CD14-positive monocyte (primary cell): Measurements from ENCODE around the gene OXLD1. TPM values are rescaled to one million over a fixed set of nuclear protein-coding genes. Genes with fewer than 3 reads are reported as not detected.

Experiments
- DNase-seq, 3 donors: peaks; one replicate each; pipeline ENCODE4 v3.0.0-alpha.2; 2011 to 2022
- H2AFZ ChIP-seq: 2 replicates; pipeline ENCODE4 v1.6.0; 2012; ENCODE audit warnings: mild to moderate bottlenecking, low read depth, low read length, inconsistent platforms; ENCODE audit not compliant: insufficient read depth, poor library complexity, severe bottlenecking
- H3K27ac ChIP-seq, 2 donors: 1 replicate in 1 of 2; 2 replicates in 1 of 2; pipeline ENCODE4 v1.5.1; 2012 to 2013; ENCODE audit warnings: low read length in 2 of 2, control low read depth in 1 of 2, inconsistent platforms in 1 of 2, low read depth in 1 of 2, mild to moderate bottlenecking in 1 of 2
- H3K27me3 ChIP-seq, 2 donors: one replicate each; pipeline versions ENCODE4 v1.6.0 to v1.6.1; 2011 to 2013; ENCODE audit warnings: low read length in 2 of 2; ENCODE audit not compliant: control insufficient read depth in 2 of 2, insufficient read depth in 2 of 2
- H3K36me3 ChIP-seq, 2 donors: replicated peaks in 1 of 2; 1 replicate in 1 of 2; 2 replicates in 1 of 2; pipeline versions ENCODE4 v1.5.1 to v1.6.1; 2012 to 2013; ENCODE audit warnings: low read length in 2 of 2, control low read depth in 1 of 2, inconsistent platforms in 1 of 2, mild to moderate bottlenecking in 1 of 2; ENCODE audit not compliant: insufficient read depth in 2 of 2, control insufficient read depth in 1 of 2
- H3K4me1 ChIP-seq, 2 donors: 1 replicate in 1 of 2; 2 replicates in 1 of 2; pipeline versions ENCODE4 v1.5.1 to v1.6.1; 2012 to 2013; ENCODE audit warnings: low read length in 2 of 2, control low read depth in 1 of 2, inconsistent platforms in 1 of 2, mild to moderate bottlenecking in 1 of 2, moderate library complexity in 1 of 2; ENCODE audit not compliant: insufficient read depth in 2 of 2, control insufficient read depth in 1 of 2
- H3K4me2 ChIP-seq: replicated peaks from 2 replicates; pipeline ENCODE3; 2012; ENCODE audit warnings: low read length, moderate library complexity, mild to moderate bottlenecking; ENCODE audit not compliant: poor library complexity, severe bottlenecking; ENCODE audit errors: extremely low read depth
- H3K4me3 ChIP-seq, 3 experiments: fragments of 200-600 bp in 1 of 3; sonication (generic) in 1 of 3; replicated peaks in 1 of 3; 1 replicate in 2 of 3; 2 replicates in 1 of 3; pipeline ENCODE4 v1.5.1; 2011 to 2013; ENCODE audit warnings: low read length in 3 of 3, mild to moderate bottlenecking in 3 of 3, control low read depth in 2 of 3, low read depth in 2 of 3, inconsistent platforms in 1 of 3, moderate library complexity in 1 of 3
- H3K79me2 ChIP-seq: 2 replicates; pipeline ENCODE4 v1.6.0; 2012; ENCODE audit warnings: mild to moderate bottlenecking, control low read depth, inconsistent platforms, low read length, moderate library complexity; ENCODE audit not compliant: insufficient read depth
- H3K9ac ChIP-seq: 2 replicates; pipeline ENCODE4 v1.6.0; 2017; ENCODE audit warnings: low read length, mild to moderate bottlenecking; ENCODE audit not compliant: insufficient read depth, poor library complexity, severe bottlenecking
- H3K9me3 ChIP-seq, 2 donors: replicated peaks in 1 of 2; 1 replicate in 1 of 2; 2 replicates in 1 of 2; pipeline versions ENCODE4 v1.5.1 to v1.6.1; 2012 to 2013; ENCODE audit warnings: low read length in 2 of 2, control low read depth in 1 of 2; ENCODE audit not compliant: control insufficient read depth in 1 of 2, insufficient read depth in 1 of 2
- H4K20me1 ChIP-seq: 2 replicates; pipeline ENCODE4 v1.6.0; 2012; ENCODE audit warnings: mild to moderate bottlenecking, low read length, control low read depth, moderate library complexity; ENCODE audit not compliant: insufficient read depth
- H3K27ac Mint-ChIP-seq, 7 donors: one replicate each; pipeline ENCODE4 v1.8.0; 2020; ENCODE audit warnings: mild to moderate bottlenecking in 7 of 7, mixed read lengths in 7 of 7, moderate library complexity in 6 of 7, inconsistent platforms in 2 of 7
- H3K27me3 Mint-ChIP-seq, 3 donors: one replicate each; pipeline ENCODE4 v1.8.0; 2021 to 2022; ENCODE audit warnings: low read depth in 3 of 3, mild to moderate bottlenecking in 3 of 3, mixed read lengths in 3 of 3, moderate library complexity in 3 of 3, inconsistent platforms in 1 of 3
- H3K36me3 Mint-ChIP-seq, 2 donors: one replicate each; pipeline ENCODE4 v1.8.0; 2020; ENCODE audit warnings: mixed read lengths in 2 of 2, inconsistent platforms in 1 of 2, mild to moderate bottlenecking in 1 of 2
- H3K4me1 Mint-ChIP-seq: one replicate; pipeline ENCODE4 v1.8.0; 2020; ENCODE audit warnings: mild to moderate bottlenecking, mixed read lengths
- H3K4me3 Mint-ChIP-seq, 2 donors: one replicate each; pipeline ENCODE4 v1.8.0; 2020; ENCODE audit warnings: mild to moderate bottlenecking in 2 of 2, mixed read lengths in 2 of 2, moderate library complexity in 1 of 2
- H3K9me3 Mint-ChIP-seq, 7 donors: one replicate each; pipeline ENCODE4 v1.8.0; 2020 to 2022; ENCODE audit warnings: mixed read lengths in 7 of 7, mild to moderate bottlenecking in 6 of 7, moderate library complexity in 6 of 7, inconsistent platforms in 2 of 7
- CTCF ChIP-seq: fragments of 200-600 bp; IDR thresholded peaks from one replicate; pipeline ENCODE4 v1.8.0; 2022; ENCODE audit warnings: antibody characterized with exemption, mild to moderate bottlenecking
- WGBS: methylation state at CpG from one replicate; pipeline ENCODE4 v1.1.5; 2013; ENCODE audit warnings: missing lambda C conversion rate; ENCODE audit not compliant: insufficient coverage; 5-methylcytosine and 5-hydroxymethylcytosine counted together
- intact Hi-C, 2 donors: fragments of 100-400 bp; cut with micrococcal nuclease; formaldehyde crosslinking; loops; one replicate each; pipeline versions ENCODE4 v1.15.0 to v1.15.1; 2023
- polyA plus RNA-seq, 3 donors: library from polyadenylated mRNA; depleted of rRNA in 1 of 3; unstranded in 2 of 3; stranded (reverse) in 1 of 3; fragments of 300-500 nt in 2 of 3; fragments of >200 nt in 1 of 3; fragmentation: Illumina TruSeq in 2 of 3; gene quantifications; 1 replicate in 2 of 3; 2 replicates in 1 of 3; pipeline ENCODE4 v1.2.3, GENCODE V29; 2012 to 2021

OXLD1 gene
- polyA plus RNA-seq, 3 donors = 46.0 to 61.1 (median 51.8) TPM

- no peaks in the 10 kb centered on the region for H3K9me3 ChIP-seq
- 94% methylated on average over 18 of the region's 30 CpGs for WGBS
- Mint-ChIP-seq H3K9me3 (no peaks in the 10 kb centered on the region), H3K27me3 (peaks cover 0 to 12% (median 4%) of the 10 kb centered on the region in 3 donors), H3K4me1 (peaks cover 39% of the 10 kb centered on the region), H3K27ac (peak overlapping the region in 1 of 7 donors; percentile 72), H3K36me3 (peaks cover 30 to 49% of the 10 kb centered on the region in 2 donors), H3K4me3 (no peak overlapping the region)
- H3K27me3 ChIP-seq = peaks cover 0 to 2% of the 10 kb centered on the region in 2 donors
- H2AFZ ChIP-seq = no peak overlapping the region
- no peak overlapping the region for H3K9ac ChIP-seq
- H3K79me2 ChIP-seq = peaks cover 43% of the 10 kb centered on the region
- intact Hi-C loops = no loop called here
- TF ChIP-seq CTCF = no peak
- no peak for DNase-seq
- H3K36me3 ChIP-seq = peaks cover 25 to 39% of the 10 kb centered on the region in 2 donors
- no peak overlapping the region for H3K4me2 ChIP-seq
- H4K20me1 ChIP-seq = peaks cover 20% of the 10 kb centered on the region
- H3K4me3 ChIP-seq = no peak overlapping the region
- H3K27ac ChIP-seq = no peak overlapping the region
- H3K4me1 ChIP-seq = peaks cover 32 to 43% of the 10 kb centered on the region in 2 donors
Measured at GRCh38 chr17:81705518-81706231, 39.3 kb upstream of the OXLD1 start.

GRCh38 chr17:81703747-81704654, 37.6 kb upstream of the OXLD1 start:
- H2AFZ ChIP-seq = peak overlapping the region; percentile 96
- DNase-seq = no peak
- H3K9me3 Mint-ChIP-seq = peaks cover 0 to 2% (median 0%) of the 10 kb centered on the region in 7 donors

More at GRCh38 chr17:81703747-81704654, 37.6 kb upstream of the OXLD1 start:
- Histone ChIP-seq H3K9me3 (no peaks in the 10 kb centered on the region), H3K36me3 (peaks cover 34 to 53% of the 10 kb centered on the region in 2 donors), H3K4me1 (peaks cover 22 to 32% of the 10 kb centered on the region in 2 donors), H3K27me3 (no peaks in the 10 kb centered on the region), H4K20me1 (peaks cover 31% of the 10 kb centered on the region), H3K4me2 (peak overlapping the region; percentile 86), H3K79me2 (peaks cover 55% of the 10 kb centered on the region), H3K9ac (peak overlapping the region; percentile 97), H3K4me3 (peak overlapping the region; percentile 67 to 89 (median 84)), H3K27ac (peak overlapping the region in 1 of 2 donors; percentile 97)
- WGBS = 23% methylated on average over 21 of the region's 27 CpGs
- TF ChIP-seq CTCF = no peak
- H3K27ac Mint-ChIP-seq = peak overlapping the region in 6 of 7 donors; percentile 42 to 93 (median 74)
- H3K4me3 Mint-ChIP-seq = peak overlapping the region; percentile 70 to 78
- intact Hi-C loops = loop anchor here (1.0 to 5.0 kb wide), 3 partner anchors 20 to 37 kb away; partner anchors contain the start of genes ARL16 (in 1 of the 2), CCDC137 (in 1 of the 2), HGS (in 1 of the 2) and OXLD1 (in 1 of the 2)
- peaks cover 35 to 66% of the 10 kb centered on the region in 2 donors for H3K36me3 Mint-ChIP-seq
- peaks cover 0 to 5% (median 0%) of the 10 kb centered on the region in 3 donors for H3K27me3 Mint-ChIP-seq
- peaks cover 29% of the 10 kb centered on the region for H3K4me1 Mint-ChIP-seq
